Activated gamma-delta T cell (primary cell): Measurements from ENCODE around the gene PKP2.

ENCODE experiments used
- DNase-seq: peaks from one replicate; lab custom pipeline; 2025; lab: John Stamatoyannopoulos, UW

PKP2 gene

DNA sequence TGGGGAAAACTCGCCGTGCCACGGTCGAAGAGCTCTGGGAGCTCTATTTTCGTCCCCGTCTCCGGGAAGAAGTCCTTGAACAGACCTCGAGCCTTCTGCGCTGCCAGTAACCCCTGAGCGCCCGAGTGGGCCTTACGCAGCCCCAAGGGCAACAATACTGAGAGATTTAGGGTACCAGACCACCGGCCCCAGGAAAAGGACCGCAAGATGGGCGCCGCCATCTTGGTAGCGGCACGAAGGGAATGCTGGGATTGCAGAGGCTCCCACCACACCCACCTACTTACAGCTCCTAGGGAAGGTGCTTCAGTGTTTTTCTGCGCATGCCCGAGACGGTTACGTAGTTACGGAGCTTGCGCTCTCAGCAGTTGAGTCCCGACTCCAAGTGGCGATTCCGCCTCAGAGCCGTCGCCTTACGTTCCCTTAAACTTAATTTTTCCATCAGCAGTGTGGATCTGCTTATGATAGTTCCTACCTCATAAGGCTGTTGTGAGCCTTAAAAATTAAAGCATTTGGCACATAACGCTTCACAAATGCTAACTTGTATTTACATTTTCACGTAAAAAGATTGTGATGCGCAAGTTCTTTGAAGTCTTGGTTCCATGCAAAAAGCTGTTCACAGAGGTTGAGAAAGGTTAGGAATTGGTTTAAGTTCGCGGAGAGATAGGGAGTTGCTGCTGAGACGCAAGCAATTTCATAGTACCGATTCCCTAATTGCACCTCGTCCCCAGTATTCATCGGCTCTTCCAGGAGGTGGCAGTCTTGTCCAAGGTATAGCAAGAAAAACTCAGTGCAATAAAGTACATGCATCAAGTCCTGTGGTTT lies 140.7 kb downstream of the PKP2 start, which contains the start of gene YARS2:
TSS of gene YARS2 (minus strand) at position 244 of the 822 bp plus-strand sequence. CDS start at position 221, 23 bp downstream.
- DNase-seq, result peak; percentile 20

DNA sequence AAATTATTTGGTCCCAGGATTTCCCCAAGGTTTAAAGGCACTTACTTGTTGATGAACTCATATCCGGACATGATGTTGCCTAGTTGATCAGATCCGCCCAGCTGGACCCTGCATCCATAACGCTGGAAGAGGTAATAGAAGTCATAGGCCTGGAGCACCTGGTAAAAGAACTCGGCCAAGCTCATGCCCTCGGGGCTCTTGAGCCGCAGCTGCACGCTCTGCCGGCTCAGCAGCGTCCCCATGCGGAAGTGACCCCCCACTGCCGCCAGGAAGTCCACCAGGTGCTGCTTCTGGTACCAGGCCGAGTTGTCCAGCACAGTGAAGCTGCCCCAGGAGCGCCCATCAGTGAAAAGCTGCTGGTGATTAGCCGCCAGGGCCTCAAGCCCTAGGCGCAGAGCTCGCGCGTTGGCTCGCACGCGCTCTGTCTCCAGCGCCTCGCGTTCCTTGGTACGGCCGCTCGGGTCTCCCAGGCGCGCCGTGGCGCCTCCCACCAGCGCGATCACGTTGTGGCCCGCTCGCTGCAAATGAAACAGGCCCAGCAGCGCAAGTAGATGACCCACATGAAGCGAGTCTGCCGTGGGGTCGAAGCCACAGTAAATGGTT lies 141.4 kb downstream of the PKP2 start:
- peak; percentile 32 for DNase-seq

DNA sequence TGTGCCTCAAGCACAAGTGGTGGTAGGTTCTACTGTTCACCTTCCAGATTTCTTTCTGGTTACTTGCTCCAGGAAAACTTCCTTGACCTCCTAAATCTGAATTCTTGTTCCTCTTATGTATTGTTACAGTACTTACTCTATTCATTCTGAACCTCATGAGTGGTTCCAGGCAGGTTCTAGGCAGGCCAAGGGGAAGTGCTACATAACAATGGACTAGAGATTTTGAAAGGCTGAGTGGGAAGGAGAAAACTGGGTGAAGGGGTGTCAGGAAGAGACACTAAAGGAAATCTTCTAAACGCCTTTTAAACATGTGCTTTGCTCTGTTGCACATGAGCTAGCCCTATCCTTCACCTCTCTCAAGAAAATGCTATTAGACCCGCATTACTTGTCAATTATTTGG lies 142.5 kb downstream of the PKP2 start:
- no peak for DNase-seq

DNA sequence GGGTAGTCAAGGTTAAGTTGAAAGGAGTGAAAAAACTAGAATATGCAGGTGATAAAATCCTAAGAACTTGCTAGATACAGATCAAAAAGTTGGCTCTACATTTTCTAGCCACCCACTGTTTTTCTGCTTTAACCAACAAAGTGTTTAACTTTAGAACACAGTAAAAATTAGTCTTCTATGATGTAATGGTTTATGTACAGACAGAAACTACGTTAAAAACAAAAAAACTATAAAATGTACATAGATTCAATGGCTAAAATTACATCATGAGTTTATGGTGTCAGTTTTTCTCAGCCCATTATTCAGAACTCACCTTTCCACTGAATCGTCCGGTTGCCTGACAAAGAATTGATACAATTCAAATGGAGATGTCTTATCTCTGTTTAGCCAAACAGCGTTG lies 143.0 kb downstream of the PKP2 start:
- DNase-seq, result no peak

DNA sequence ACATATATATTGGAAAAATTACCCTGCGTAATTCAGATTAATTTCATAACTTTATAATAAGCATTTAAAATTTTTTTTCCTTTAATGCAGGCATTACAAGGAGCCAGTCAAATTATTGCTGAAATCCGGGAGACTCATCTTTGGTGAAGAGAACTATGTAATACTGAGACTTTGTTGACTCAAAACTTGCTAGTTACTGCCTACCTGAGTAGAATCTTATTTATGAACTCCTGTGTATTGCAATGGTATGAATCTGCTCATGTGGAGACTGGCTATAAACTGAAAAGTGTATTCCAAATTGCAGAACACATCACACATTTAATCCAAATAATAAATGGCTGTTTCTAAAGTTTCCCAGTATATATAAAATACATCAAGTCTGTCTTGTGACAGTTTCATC lies 153.3 kb downstream of the PKP2 start:
- no peak for DNase-seq

DNA sequence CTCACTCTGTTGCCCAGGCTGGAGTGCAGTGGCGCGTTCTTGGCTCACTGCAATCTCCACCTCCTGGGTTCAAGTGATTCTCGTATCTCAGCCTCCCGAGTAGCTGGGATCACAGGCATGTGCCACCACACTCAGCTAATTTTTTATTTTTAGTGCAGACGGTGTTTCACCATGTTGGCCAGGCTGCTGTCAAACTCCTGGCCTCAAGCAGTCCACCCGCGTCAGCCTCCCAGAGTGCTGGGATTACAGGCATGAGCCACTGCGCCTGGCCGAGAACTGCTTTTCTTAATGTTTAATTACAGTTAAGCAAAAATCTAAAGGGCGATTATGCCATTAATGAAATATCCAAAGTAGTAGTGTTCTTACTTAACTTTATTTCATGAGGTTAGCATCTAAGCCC lies 154.4 kb downstream of the PKP2 start:
- DNase-seq, result no peak
